ENCODE measurements around the gene SLC20A1.

SLC20A1 gene

GRCh38 chr2:112708968-112709367 is 63.2 kb downstream of the SLC20A1 start:
- TF ChIP-seq CTCF (IDR thresholded peaks at IDR 0.05; ENCODE audit: unreplicated experiment in 3 of 3) = no peak
- Mint-ChIP-seq H3K27ac (peak overlapping the region in 1 of 3 experiments; percentile 55), H3K9me3 (no peaks in the 10 kb centered on the region), H3K27me3 (ENCODE audit: low read depth) (peaks cover 5% of the 10 kb centered on the region), H3K4me3 (no peak overlapping the region), H3K4me1 (peaks cover 15% of the 10 kb centered on the region), H3K36me3 (ENCODE audit: low read depth) (no peaks in the 10 kb centered on the region)

- Mint-ChIP-seq H3K27ac (peak overlapping the region in 1 of 3 experiments; percentile 96), H3K4me3 (no peak overlapping the region), H3K27me3 (ENCODE audit: low read depth) (peaks cover 5% of the 10 kb centered on the region), H3K36me3 (ENCODE audit: low read depth) (no peaks in the 10 kb centered on the region), H3K9me3 (no peaks in the 10 kb centered on the region), H3K4me1 (peaks cover 15% of the 10 kb centered on the region)
- TF ChIP-seq CTCF (IDR thresholded peaks at IDR 0.05; ENCODE audit: unreplicated experiment in 3 of 3) = no peak
These were observed 64.0 kb downstream of the SLC20A1 start for GRCh38 chr2:112709703-112710102.

- H3K4me3 Mint-ChIP-seq = peak overlapping the region in 1 of 3 experiments; percentile 18
- no peaks in the 10 kb centered on the region for H3K9me3 Mint-ChIP-seq
- H3K27me3 Mint-ChIP-seq (ENCODE audit: low read depth) = peaks cover 5% of the 10 kb centered on the region
- no peaks in the 10 kb centered on the region for H3K36me3 Mint-ChIP-seq (ENCODE audit: low read depth)
- H3K27ac Mint-ChIP-seq = peak overlapping the region in 2 of 3 experiments; percentile 28 to 96
- no peak for TF ChIP-seq CTCF (IDR thresholded peaks at IDR 0.05; ENCODE audit: unreplicated experiment in 3 of 3)
- peaks cover 15% of the 10 kb centered on the region for H3K4me1 Mint-ChIP-seq
These were observed 65.4 kb downstream of the SLC20A1 start for GRCh38 chr2:112710956-112711750.

- no peak overlapping the region for H3K4me3 Mint-ChIP-seq
- H3K36me3 Mint-ChIP-seq (ENCODE audit: low read depth) = no peaks in the 10 kb centered on the region
- H3K27me3 Mint-ChIP-seq (ENCODE audit: low read depth) = no peaks in the 10 kb centered on the region
- H3K4me1 Mint-ChIP-seq = peaks cover 15% of the 10 kb centered on the region
- TF ChIP-seq CTCF (IDR thresholded peaks at IDR 0.05; ENCODE audit: unreplicated experiment in 3 of 3) = no peak
- peaks cover 2% of the 10 kb centered on the region for H3K9me3 Mint-ChIP-seq
- peak overlapping the region in 1 of 3 experiments; percentile 96 for H3K27ac Mint-ChIP-seq
These were observed 66.7 kb downstream of the SLC20A1 start for GRCh38 chr2:112712465-112712864.

GRCh38 chr2:112712903-112713584 is 67.3 kb downstream of the SLC20A1 start:
- peaks cover 15% of the 10 kb centered on the region for H3K4me1 Mint-ChIP-seq
- peaks cover 2% of the 10 kb centered on the region for H3K9me3 Mint-ChIP-seq
- peak overlapping the region in 1 of 3 experiments; percentile 31 for H3K4me3 Mint-ChIP-seq
- H3K27ac Mint-ChIP-seq = peak overlapping the region; percentile 5 to 96 (median 28)
- no peaks in the 10 kb centered on the region for H3K27me3 Mint-ChIP-seq (ENCODE audit: low read depth)
- H3K36me3 Mint-ChIP-seq (ENCODE audit: low read depth) = no peaks in the 10 kb centered on the region
- no peak for TF ChIP-seq CTCF (IDR thresholded peaks at IDR 0.05; ENCODE audit: unreplicated experiment in 3 of 3)
